Neural progenitor cell (in vitro differentiated cells): ENCODE measurements around the gene SSTR3. TPM values are rescaled to one million over a fixed set of nuclear protein-coding genes. Genes with fewer than 3 reads are reported as not detected.

ENCODE experiments used
- DNase-seq: peaks from one replicate; pipeline ENCODE4 v3.0.0-alpha.2; 2016; ENCODE audit warnings: low spot score
- H2AFZ ChIP-seq: fragments of 200-600 bp; sonication (generic); replicated peaks from 2 replicates; pipeline ENCODE4 v1.6.1; 2016; ENCODE audit warnings: antibody characterized with exemption
- H3F3A ChIP-seq: fragments of 200-600 bp; sonication (generic); 2 replicates; pipeline ENCODE4 v1.6.1; 2016; ENCODE audit warnings: antibody characterized with exemption, low read depth
- H3K27ac ChIP-seq: fragments of 200-600 bp; sonication (generic); 2 replicates; pipeline ENCODE4 v1.5.1; 2016; ENCODE audit warnings: mild to moderate bottlenecking
- H3K27me3 ChIP-seq: fragments of 200-600 bp; sonication (generic); 2 replicates; pipeline ENCODE4 v1.6.1; 2016; ENCODE audit warnings: mild to moderate bottlenecking, moderate library complexity
- H3K36me3 ChIP-seq: fragments of 200-600 bp; sonication (generic); 2 replicates; pipeline ENCODE4 v1.5.1; 2016
- H3K4me1 ChIP-seq: fragments of 200-600 bp; sonication (generic); 2 replicates; pipeline ENCODE4 v1.6.1; 2016; ENCODE audit warnings: mixed run types
- H3K4me2 ChIP-seq: fragments of 200-600 bp; sonication (generic); 2 replicates; pipeline ENCODE4 v1.6.1; 2016
- H3K4me3 ChIP-seq: fragments of 200-600 bp; sonication (generic); 2 replicates; pipeline ENCODE4 v1.5.1; 2016
- H3K79me2 ChIP-seq: fragments of 200-600 bp; sonication (generic); 2 replicates; pipeline ENCODE4 v1.6.1; 2016; ENCODE audit warnings: low read depth
- H3K9ac ChIP-seq: fragments of 200-600 bp; sonication (generic); 2 replicates; pipeline ENCODE4 v1.6.1; 2016
- H3K9me3 ChIP-seq: fragments of 200-600 bp; sonication (generic); 2 replicates; pipeline ENCODE4 v1.5.1; 2016; ENCODE audit warnings: low read depth
- H4K20me1 ChIP-seq: fragments of 200-600 bp; sonication (generic); 2 replicates; pipeline ENCODE4 v1.6.1; 2016; ENCODE audit warnings: low read depth
- H3K27ac Mint-ChIP-seq: 3 replicates; pipeline ENCODE4 v1.8.0; 2021; ENCODE audit warnings: mixed read lengths
- H3K27me3 Mint-ChIP-seq: 2 replicates; pipeline ENCODE4 v1.8.0; 2022; ENCODE audit warnings: low read depth, mild to moderate bottlenecking, inconsistent platforms, moderate library complexity, mixed read lengths; ENCODE audit not compliant: insufficient read depth
- H3K36me3 Mint-ChIP-seq: 3 replicates; pipeline ENCODE4 v1.8.0; 2021; ENCODE audit warnings: mixed read lengths
- H3K4me1 Mint-ChIP-seq: 3 replicates; pipeline ENCODE4 v1.8.0; 2021; ENCODE audit warnings: mixed read lengths
- H3K4me3 Mint-ChIP-seq: 3 replicates; pipeline ENCODE4 v1.8.0; 2021; ENCODE audit warnings: mild to moderate bottlenecking, moderate library complexity, mixed read lengths
- H3K9me3 Mint-ChIP-seq: 3 replicates; pipeline ENCODE4 v1.8.0; 2020; ENCODE audit warnings: mixed read lengths
- EZH2 ChIP-seq: fragments of 200-600 bp; sonication (generic); IDR thresholded peaks from 2 replicates; pipeline ENCODE4 v1.6.1; 2017; ENCODE audit warnings: antibody characterized with exemption, mild to moderate bottlenecking, moderate library complexity
- EZH2phosphoT487 ChIP-seq: fragments of 200-600 bp; sonication (generic); IDR thresholded peaks from 2 replicates; pipeline ENCODE4 v1.6.1; 2017; ENCODE audit warnings: antibody characterized with exemption
- total RNA-seq: library from RNA; depleted of rRNA; stranded (reverse); fragments of >200 nt; gene quantifications from 2 replicates; pipeline ENCODE4 v1.2.3, GENCODE V29; 2015; ENCODE audit warnings: low replicate concordance
- TF ChIP-seq, protein P1 (sequence below): fragments of 200-600 bp; sonication (generic); IDR thresholded peaks from 2 replicates; pipeline ENCODE4 v1.5.1; 2017; ENCODE audit warnings: antibody characterized with exemption, mild to moderate bottlenecking

SSTR3 gene
- total RNA-seq, 1 donor from 2014 or later: 0.19 TPM

GRCh38 chr22:37218771-37219411, 6.6 kb upstream of the SSTR3 start:
- DNase-seq: no peak
- Histone ChIP-seq H3K27ac (no peak overlapping the region), H3F3A (no peaks in the 10 kb centered on the region), H3K9me3 (no peaks in the 10 kb centered on the region), H3K27me3 (no peaks in the 10 kb centered on the region), H4K20me1 (no peaks in the 10 kb centered on the region), H3K9ac (no peak overlapping the region), H3K4me3 (no peak overlapping the region), H3K4me1 (peaks cover 6% of the 10 kb centered on the region), H3K4me2 (no peak overlapping the region), H2AFZ (no peak overlapping the region), H3K36me3 (no peaks in the 10 kb centered on the region), H3K79me2 (no peaks in the 10 kb centered on the region)
- no peak for TF ChIP-seq EZH2phosphoT487
- TF ChIP-seq, protein P1, sequence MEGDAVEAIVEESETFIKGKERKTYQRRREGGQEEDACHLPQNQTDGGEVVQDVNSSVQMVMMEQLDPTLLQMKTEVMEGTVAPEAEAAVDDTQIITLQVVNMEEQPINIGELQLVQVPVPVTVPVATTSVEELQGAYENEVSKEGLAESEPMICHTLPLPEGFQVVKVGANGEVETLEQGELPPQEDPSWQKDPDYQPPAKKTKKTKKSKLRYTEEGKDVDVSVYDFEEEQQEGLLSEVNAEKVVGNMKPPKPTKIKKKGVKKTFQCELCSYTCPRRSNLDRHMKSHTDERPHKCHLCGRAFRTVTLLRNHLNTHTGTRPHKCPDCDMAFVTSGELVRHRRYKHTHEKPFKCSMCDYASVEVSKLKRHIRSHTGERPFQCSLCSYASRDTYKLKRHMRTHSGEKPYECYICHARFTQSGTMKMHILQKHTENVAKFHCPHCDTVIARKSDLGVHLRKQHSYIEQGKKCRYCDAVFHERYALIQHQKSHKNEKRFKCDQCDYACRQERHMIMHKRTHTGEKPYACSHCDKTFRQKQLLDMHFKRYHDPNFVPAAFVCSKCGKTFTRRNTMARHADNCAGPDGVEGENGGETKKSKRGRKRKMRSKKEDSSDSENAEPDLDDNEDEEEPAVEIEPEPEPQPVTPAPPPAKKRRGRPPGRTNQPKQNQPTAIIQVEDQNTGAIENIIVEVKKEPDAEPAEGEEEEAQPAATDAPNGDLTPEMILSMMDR: no peak
- no peak for TF ChIP-seq EZH2
- Mint-ChIP-seq H3K36me3 (no peaks in the 10 kb centered on the region), H3K4me1 (peaks cover 12% of the 10 kb centered on the region), H3K9me3 (no peaks in the 10 kb centered on the region), H3K27me3 (peaks cover 18% of the 10 kb centered on the region), H3K27ac (no peak overlapping the region), H3K4me3 (no peak overlapping the region)

DNA sequence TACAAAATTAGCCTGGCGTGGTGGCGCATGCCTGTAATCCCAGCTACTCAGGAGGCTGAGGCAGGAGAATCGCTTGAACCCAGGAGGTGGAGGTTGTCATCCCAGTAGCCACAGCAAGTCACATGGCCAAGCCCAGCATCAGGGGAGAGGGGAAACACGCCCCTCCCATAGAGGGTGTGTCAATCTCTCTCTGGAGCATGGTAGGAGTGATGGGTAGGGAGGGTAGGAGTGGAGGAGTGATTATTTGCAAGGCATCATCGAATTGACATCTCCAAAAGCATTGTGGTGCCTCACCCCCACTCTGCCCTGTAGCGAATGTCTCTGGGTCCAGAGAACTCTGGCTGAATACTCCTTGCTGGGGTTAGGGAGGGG, 6.1 kb upstream of the SSTR3 start:
- Histone ChIP-seq H3K4me1 (peaks cover 6% of the 10 kb centered on the region), H3F3A (no peaks in the 10 kb centered on the region), H3K27me3 (no peaks in the 10 kb centered on the region), H4K20me1 (no peaks in the 10 kb centered on the region), H3K27ac (no peak overlapping the region), H3K9me3 (no peaks in the 10 kb centered on the region), H3K4me2 (no peak overlapping the region), H3K36me3 (no peaks in the 10 kb centered on the region), H3K9ac (no peak overlapping the region), H3K79me2 (no peaks in the 10 kb centered on the region), H2AFZ (no peak overlapping the region), H3K4me3 (no peak overlapping the region)
- no peak overlapping the region for H3K4me3 Mint-ChIP-seq
- TF ChIP-seq EZH2 (no peak), EZH2phosphoT487 (no peak)
- TF ChIP-seq, protein P1: no peak
- H3K9me3 Mint-ChIP-seq: no peaks in the 10 kb centered on the region
- no peak for DNase-seq
- H3K4me1 Mint-ChIP-seq: peaks cover 17% of the 10 kb centered on the region
- H3K27me3 Mint-ChIP-seq: peaks cover 20% of the 10 kb centered on the region
- no peak overlapping the region for H3K27ac Mint-ChIP-seq
- no peaks in the 10 kb centered on the region for H3K36me3 Mint-ChIP-seq

- no peaks in the 10 kb centered on the region for H4K20me1 ChIP-seq
- no peaks in the 10 kb centered on the region for H3K27me3 ChIP-seq
- no peak overlapping the region for H3K9ac ChIP-seq
- no peaks in the 10 kb centered on the region for H3K36me3 ChIP-seq
- Mint-ChIP-seq H3K4me1 (peaks cover 38% of the 10 kb centered on the region), H3K36me3 (no peaks in the 10 kb centered on the region), H3K27ac (no peak overlapping the region), H3K9me3 (no peaks in the 10 kb centered on the region), H3K27me3 (peaks cover 16% of the 10 kb centered on the region), H3K4me3 (no peak overlapping the region)
- no peak overlapping the region for H3K4me3 ChIP-seq
- no peak overlapping the region for H3K27ac ChIP-seq
- no peaks in the 10 kb centered on the region for H3K9me3 ChIP-seq
- H3F3A ChIP-seq: no peaks in the 10 kb centered on the region
- no peak overlapping the region for H2AFZ ChIP-seq
- TF ChIP-seq, protein P1: no peak
- TF ChIP-seq EZH2phosphoT487: no peak
- TF ChIP-seq EZH2: no peak
- no peaks in the 10 kb centered on the region for H3K79me2 ChIP-seq
- DNase-seq: no peak
- H3K4me1 ChIP-seq: peaks cover 21% of the 10 kb centered on the region
- H3K4me2 ChIP-seq: no peak overlapping the region
These were observed 3.6 kb upstream of the SSTR3 start for GRCh38 chr22:37215890-37216289.
